NCI-H146 (cell line): ENCODE measurements around the gene YAF2.
"Not testable (repeated sequence)": the region's sequence is repeated elsewhere in the genome, so short reads cannot be mapped to it uniquely, and the experiment has no call there.

Experiments
- DNase-seq: peaks from one replicate; lab custom pipeline; 2025; lab: John Stamatoyannopoulos, UW

YAF2 gene

GRCh38 chr12:42255221-42255865 is 17.3 kb upstream of the YAF2 start:
- DNase-seq = no peak

DNA sequence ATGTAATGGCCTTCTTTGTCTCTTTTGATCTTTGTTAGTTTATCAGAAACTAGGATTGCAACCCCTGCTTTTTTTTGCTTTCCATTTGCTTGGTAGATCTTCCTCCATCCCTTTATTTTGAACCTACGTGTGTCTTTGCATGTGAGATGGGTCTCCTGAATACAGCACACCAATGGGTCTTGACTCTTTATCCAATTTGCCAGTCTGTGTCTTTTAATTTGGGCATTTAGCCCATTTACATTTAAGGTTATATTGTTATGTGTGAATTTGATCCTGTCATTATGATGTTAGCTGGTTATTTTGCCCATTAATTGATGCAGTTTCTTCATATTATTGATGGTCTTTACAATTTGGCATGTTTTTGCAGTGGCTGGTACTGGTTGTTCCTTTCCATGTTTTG is 14.6 kb upstream of the YAF2 start:
- DNase-seq = not testable (repeated sequence)

GRCh38 chr12:42249033-42249432 is 11.0 kb upstream of the YAF2 start:
- not testable (repeated sequence) for DNase-seq

DNA sequence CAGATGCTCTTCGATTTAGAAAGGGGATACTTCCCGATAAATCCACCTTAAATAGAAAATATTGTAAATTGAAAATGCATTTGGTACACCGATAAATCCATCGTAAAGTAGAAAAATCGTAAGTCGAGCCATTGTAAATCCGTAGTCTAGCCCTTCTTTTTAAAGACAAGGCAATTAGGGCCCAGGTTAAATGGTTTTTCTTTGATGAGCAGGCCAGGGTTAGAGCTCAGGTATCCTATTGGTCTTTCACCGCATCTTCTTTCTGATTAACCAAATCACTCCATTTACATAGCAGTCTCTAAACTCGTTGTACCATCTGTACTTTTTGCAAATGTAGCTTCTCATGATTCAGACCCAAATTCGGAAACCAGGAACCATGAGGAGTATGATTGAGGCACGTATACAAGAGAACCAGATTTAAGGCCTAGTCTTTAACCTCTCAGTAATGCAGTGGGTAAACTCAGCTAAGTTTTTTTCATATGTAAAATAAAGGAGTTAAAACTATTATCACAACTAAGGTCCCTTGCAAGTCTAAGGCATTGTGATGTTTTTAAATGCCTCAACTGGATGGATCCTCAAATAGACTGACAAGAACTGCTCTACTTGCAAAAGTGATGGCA is 2.2 kb upstream of the YAF2 start:
- no peak for DNase-seq

- no peak for DNase-seq
Measured at GRCh38 chr12:42237853-42238239, 202 bp downstream of the YAF2 start.

DNA sequence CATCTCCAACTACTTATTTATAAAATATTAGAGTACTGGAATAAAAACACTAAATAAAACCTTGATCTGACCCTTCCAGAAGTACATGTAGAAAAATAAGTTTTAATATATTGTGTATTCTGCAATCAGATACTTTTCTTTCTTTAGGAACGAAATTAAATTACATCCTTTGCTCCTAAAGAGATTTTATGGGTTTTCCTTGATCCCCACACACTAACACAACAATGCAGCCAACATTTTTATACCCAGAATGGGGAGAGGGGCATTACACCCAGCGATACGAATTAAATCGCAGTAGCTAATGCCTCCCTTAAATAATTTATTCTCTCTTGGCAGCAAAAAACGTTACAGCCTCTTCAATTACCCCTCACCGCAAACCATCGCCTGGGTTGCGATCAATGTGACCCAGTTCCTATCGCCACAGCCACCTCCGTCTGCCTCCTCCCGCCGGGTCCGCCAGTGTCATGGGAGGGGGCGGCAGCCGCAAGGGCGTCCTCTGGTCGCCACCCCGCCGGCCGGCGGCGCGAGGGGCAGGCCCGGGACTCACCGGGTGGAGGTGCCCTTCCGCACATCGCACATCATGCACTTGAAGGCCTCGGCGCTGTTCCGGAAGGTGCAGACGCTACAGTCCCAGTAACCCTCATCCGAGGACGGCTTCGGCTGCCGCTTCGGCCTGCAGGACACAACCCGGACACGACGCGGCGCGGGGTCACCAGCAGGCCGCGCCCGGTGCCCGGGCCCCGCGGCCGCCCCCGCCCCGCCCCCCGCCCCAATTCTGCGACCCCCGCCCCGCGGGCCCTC is 796 bp downstream of the YAF2 start:
- peak; percentile 89 for DNase-seq

GRCh38 chr12:42236017-42236416 is 2.0 kb downstream of the YAF2 start:
- DNase-seq = no peak

GRCh38 chr12:42235426-42235825 is 2.6 kb downstream of the YAF2 start:
- DNase-seq = no peak

DNA sequence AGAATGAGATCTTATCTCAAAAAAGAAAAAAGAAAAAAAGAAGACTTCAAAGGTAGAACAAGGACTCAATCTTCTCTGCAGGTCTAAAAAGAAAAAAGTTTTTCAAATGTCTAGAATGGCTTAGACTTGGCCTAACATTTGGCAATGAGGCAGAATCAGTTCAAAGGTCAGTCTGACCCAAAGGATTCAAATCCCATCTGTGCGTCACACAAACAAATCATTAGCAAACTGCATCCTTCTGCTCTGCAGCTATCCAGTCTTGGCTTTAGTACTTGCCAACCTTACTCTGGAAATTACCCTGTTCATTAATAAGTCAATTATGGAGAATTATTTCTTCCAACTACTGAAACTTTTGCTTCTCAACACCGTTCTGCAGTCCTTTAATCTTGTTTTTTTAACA is 3.1 kb downstream of the YAF2 start:
- DNase-seq = no peak

DNA sequence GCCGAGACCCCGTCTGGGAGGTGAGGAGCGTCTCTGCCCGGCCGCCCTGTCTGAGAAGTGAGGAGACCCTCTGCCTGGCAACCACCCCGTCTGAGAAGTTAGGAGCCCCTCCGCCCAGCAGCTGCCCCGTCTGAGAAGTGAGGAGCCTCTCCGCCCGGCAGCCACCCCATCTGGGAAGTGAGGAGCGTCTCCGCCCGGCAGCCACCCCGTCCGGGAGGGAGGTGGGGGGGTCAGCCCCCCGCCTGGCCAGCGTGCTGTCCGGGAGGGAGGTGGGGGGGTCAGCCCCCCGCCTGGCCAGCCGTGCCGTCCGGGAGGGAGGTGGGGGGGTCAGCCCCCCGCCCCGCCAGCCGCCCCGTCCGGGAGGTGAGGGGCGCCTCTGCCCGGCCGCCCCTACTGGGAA is 10.5 kb downstream of the YAF2 start:
- not testable (repeated sequence) for DNase-seq

GRCh38 chr12:42224501-42224900 is 13.5 kb downstream of the YAF2 start:
- not testable (repeated sequence) for DNase-seq

- no peak for DNase-seq
Measured at GRCh38 chr12:42222724-42223123, 15.3 kb downstream of the YAF2 start.

DNA sequence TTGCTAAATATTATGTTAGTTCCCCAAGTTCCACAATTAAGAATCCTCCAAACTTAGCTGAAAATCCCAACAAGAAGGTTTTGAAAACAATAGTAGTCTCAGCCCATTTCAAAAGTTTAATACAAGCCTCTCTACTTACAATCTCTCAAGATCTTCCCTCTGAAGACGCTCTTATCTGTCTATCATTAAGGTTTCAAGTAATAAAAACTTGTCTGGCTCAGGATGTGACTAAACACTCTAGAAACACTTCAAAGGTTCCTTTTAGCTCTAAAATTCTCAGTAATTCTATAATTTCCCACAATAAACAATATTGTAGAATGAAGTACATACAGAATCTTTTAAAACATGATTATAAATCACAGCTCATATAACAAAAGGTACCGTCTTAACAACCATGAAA is 16.3 kb downstream of the YAF2 start:
- no peak for DNase-seq

DNA sequence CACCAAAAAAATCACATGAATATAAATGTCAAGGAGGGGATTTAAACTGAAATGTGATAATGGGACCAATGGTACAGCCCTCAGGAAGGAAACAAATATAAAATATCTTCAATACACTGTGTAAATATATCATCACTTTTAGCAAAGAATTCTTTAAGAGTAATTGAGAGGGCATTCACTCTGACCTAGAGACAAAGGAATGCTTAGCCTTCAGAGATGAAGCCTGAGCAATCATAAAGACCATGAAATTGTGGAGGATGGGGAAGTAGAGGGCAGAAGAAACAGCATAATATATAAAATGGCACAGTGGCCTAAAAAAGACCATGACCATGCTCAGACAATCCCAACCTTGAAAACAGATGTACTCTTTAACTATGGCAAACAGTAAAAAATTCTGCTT is 20.4 kb downstream of the YAF2 start:
- DNase-seq = no peak

GRCh38 chr12:42216737-42217136 is 21.3 kb downstream of the YAF2 start:
- no peak for DNase-seq

DNA sequence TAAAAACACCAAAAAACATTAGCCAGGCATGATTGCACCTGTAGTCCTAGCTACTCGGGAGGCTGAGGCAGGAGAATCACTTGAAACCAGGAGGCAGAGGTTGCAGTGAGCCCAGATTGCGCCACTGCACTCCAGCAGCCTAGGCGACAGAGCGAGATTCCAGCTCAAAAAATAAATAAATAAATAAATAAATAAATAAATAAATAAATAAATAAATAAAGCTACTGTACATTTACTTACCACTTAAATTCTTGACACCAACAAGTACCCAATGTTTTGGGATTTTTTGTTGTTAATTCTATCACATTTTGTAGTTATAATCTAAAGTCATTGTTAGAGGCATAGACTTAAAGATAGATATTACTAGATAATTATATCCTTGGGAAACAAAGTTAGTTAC is 22.3 kb downstream of the YAF2 start:
- not testable (repeated sequence) for DNase-seq

DNA sequence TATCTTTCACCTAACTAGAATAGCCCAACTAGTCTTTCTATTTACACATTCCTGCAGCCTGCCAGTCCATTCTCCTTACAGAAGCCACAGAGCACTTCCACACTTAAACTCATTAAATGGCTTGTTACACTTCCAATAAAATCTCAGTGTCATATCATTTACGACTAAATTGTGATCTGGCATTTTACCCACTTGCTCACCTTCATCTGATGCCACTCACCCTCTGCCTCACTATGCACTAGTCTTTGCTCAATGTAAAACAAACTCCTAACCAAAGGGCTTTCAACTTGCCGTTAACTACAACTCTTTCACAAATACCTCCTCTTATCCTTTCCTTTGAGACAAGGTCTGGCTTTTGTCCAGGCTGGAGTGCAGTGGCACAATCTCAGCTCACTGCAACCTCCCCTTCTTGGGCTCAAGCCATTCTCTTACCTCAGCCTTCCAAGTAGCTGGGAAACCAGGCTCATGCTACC is 24.1 kb downstream of the YAF2 start:
- peak; percentile 2 for DNase-seq

DNA sequence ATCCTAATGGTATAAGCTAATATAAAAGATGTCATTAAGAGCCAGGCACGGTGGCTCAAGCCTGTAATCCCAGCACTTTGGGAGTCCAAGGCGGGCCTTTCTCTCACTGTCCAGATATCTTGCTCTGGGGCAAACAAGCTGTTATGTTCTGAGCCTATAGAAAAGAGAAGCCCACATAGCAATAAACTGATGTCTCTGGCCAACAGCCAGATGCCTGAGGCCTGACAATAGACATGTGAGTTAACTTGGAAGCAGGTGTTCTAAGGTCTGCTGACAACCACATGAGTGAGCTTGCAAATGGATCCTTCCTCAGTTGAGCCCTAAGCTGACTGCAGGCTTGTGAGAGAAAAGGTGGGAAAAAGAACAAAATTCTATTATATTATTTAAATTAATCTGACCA is 25.0 kb downstream of the YAF2 start:
- DNase-seq = peak; percentile 95

- no peak for DNase-seq
Measured at GRCh38 chr12:42208574-42208973, 29.5 kb downstream of the YAF2 start.

DNA sequence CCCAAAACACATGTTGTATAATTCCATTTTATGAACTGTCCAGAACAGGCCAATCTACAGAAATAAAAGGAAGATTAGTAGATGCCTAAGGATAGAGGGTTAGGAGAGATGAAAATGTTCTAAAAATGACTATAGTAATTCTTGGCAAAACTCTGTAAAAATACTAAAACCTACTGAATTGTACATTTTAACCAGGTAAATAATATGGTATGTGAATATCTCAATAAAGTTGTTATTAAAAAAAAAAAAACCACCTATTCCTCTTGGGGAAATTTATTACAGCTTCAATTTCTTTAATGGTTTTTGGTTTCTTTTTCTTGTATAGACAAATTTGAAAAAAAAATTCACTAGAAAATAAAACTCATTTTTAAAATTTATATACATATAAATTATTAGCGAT is 33.2 kb downstream of the YAF2 start:
- no peak for DNase-seq

- no peak for DNase-seq
Measured at GRCh38 chr12:42204362-42204761, 33.7 kb downstream of the YAF2 start.

DNA sequence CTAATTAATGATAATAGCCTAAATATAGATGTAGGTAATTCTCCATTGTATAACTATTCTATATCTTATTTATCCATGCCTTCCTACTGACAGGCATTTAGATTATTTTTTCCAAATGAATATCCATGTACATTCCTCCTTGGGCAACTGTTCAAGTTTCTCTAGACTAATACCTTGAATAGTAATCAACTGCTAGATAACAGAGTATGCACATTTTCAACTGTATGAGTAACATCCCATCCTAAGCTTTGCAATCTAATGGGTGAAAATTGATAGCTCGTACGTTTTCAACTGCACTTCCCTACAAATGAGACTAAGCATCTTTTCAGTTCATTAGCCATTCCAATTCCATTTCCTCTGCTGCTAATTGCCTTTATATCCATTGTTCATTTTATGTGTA is 37.0 kb downstream of the YAF2 start:
- no peak for DNase-seq

DNA sequence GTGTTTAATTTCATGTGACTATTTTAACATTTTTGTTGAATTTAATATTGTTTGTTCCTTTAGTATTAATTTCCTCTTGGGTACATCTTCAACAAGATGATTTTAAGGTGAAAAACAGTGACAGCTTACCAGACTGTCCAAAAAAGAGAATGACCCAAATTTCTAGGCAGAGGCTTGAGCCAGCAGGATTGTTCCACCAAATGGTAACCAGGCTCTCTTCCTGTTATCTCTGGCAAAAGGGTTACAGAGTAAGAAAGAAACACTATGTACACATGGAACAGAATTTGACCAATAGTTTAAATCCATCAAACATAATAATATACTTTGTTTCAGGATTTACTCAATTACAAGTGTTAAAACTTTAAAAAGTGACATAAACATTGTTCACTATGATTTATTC is 39.0 kb downstream of the YAF2 start:
- no peak for DNase-seq
